ENCODE data around the gene C22orf15.

GRCh38 chr22:23744485-23744884 is 18.3 kb upstream of the C22orf15 start:
- TF ChIP-seq NR2C2 (CRISPR knock-in tag; IDR thresholded peaks at IDR 0.05) (no peak), CTCF (IDR thresholded peaks at IDR 0.05) (no peak), TCF7 (CRISPR knock-in tag; IDR thresholded peaks at IDR 0.05; ENCODE audit: low read depth) (no peak), ATF2 (CRISPR knock-in tag; IDR thresholded peaks at IDR 0.05; ENCODE audit: borderline replicate concordance, low read depth) (no peak), ATF1 (CRISPR knock-in tag; IDR thresholded peaks at IDR 0.05) (no peak), ZNF281 (CRISPR knock-in tag; IDR thresholded peaks at IDR 0.05) (no peak), USF1 (CRISPR knock-in tag; IDR thresholded peaks at IDR 0.05) (no peak)
